ENCODE data around the gene IPPK.

Gene IPPK

GRCh38 chr9:92650839-92651621, 18.9 kb downstream of the IPPK start:
- no peaks in the 10 kb centered on the region for H3K9me2 ChIP-seq (replicated peaks; ENCODE audit: insufficient read depth, low read length)
- H2AFZ ChIP-seq (ENCODE audit: low read length), result no peak overlapping the region
- no peaks in the 10 kb centered on the region for H4K20me1 ChIP-seq (ENCODE audit: insufficient read depth, low read length)
- no peaks in the 10 kb centered on the region for H3K36me3 ChIP-seq (replicated peaks; ENCODE audit: insufficient read depth, low read length)
- no peak overlapping the region for H3K9ac ChIP-seq (ENCODE audit: low read length)
- TF ChIP-seq EZH2 (optimal IDR thresholded peaks at IDR 0.05; ENCODE audit: low read depth, low read length) (no peak), EZH2phosphoT487 (IDR thresholded peaks at IDR 0.05; ENCODE audit: low read length) (no peak), CTCF (IDR thresholded peaks at IDR 0.05; ENCODE audit: low read length) (no peak)
- H3K27ac ChIP-seq (ENCODE audit: low read length), result no peak overlapping the region
- no peaks in the 10 kb centered on the region for H3K9me3 ChIP-seq (replicated peaks; ENCODE audit: insufficient read depth, low read length)
- no peak for DNase-seq
- peaks cover 20% of the 10 kb centered on the region; the same call in 1 of the 2 replicates for H3K79me2 ChIP-seq (ENCODE audit: low read length)
- no peaks in the 10 kb centered on the region for H3K27me3 ChIP-seq (replicated peaks; ENCODE audit: insufficient read depth, low read length)
- H3K4me1 ChIP-seq (ENCODE audit: low read length), result no peaks in the 10 kb centered on the region
- no peaks in the 10 kb centered on the region for H3F3A ChIP-seq (ENCODE audit: insufficient read depth, low read length)
- H3K4me2 ChIP-seq (ENCODE audit: low read depth, low read length), result no peak overlapping the region
- no peak overlapping the region for H3K4me3 ChIP-seq (ENCODE audit: low read length)

GRCh38 chr9:92650296-92650695, 19.6 kb downstream of the IPPK start:
- Histone ChIP-seq H3K27me3 (replicated peaks; ENCODE audit: insufficient read depth, low read length) (no peaks in the 10 kb centered on the region), H3K79me2 (ENCODE audit: low read length) (peaks cover 14% of the 10 kb centered on the region; the same call in 1 of the 2 replicates), H3K4me3 (ENCODE audit: low read length) (no peak overlapping the region), H3K9ac (ENCODE audit: low read length) (no peak overlapping the region), H3K4me1 (ENCODE audit: low read length) (no peaks in the 10 kb centered on the region), H3K9me2 (replicated peaks; ENCODE audit: insufficient read depth, low read length) (no peaks in the 10 kb centered on the region), H3K9me3 (replicated peaks; ENCODE audit: insufficient read depth, low read length) (no peaks in the 10 kb centered on the region), H4K20me1 (ENCODE audit: insufficient read depth, low read length) (no peaks in the 10 kb centered on the region), H3F3A (ENCODE audit: insufficient read depth, low read length) (no peaks in the 10 kb centered on the region), H2AFZ (ENCODE audit: low read length) (no peak overlapping the region), H3K36me3 (replicated peaks; ENCODE audit: insufficient read depth, low read length) (no peaks in the 10 kb centered on the region), H3K4me2 (ENCODE audit: low read depth, low read length) (no peak overlapping the region), H3K27ac (ENCODE audit: low read length) (no peak overlapping the region)
- no peak for TF ChIP-seq CTCF (IDR thresholded peaks at IDR 0.05; ENCODE audit: low read length)
- TF ChIP-seq EZH2phosphoT487 (IDR thresholded peaks at IDR 0.05; ENCODE audit: low read length), result no peak
- TF ChIP-seq EZH2 (optimal IDR thresholded peaks at IDR 0.05; ENCODE audit: low read depth, low read length), result no peak
- DNase-seq, result no peak

GRCh38 chr9:92649007-92649406, 20.9 kb downstream of the IPPK start:
- Histone ChIP-seq H3K27ac (ENCODE audit: low read length) (no peak overlapping the region), H2AFZ (ENCODE audit: low read length) (no peak overlapping the region), H3K79me2 (ENCODE audit: low read length) (peaks cover 6% of the 10 kb centered on the region; the same call in 1 of the 2 replicates), H3F3A (ENCODE audit: insufficient read depth, low read length) (no peaks in the 10 kb centered on the region), H3K9me3 (replicated peaks; ENCODE audit: insufficient read depth, low read length) (no peaks in the 10 kb centered on the region), H3K4me3 (ENCODE audit: low read length) (no peak overlapping the region), H4K20me1 (ENCODE audit: insufficient read depth, low read length) (no peaks in the 10 kb centered on the region), H3K4me2 (ENCODE audit: low read depth, low read length) (no peak overlapping the region), H3K9ac (ENCODE audit: low read length) (no peak overlapping the region), H3K36me3 (replicated peaks; ENCODE audit: insufficient read depth, low read length) (no peaks in the 10 kb centered on the region; the same call in 1 of the 2 replicates), H3K9me2 (replicated peaks; ENCODE audit: insufficient read depth, low read length) (no peaks in the 10 kb centered on the region), H3K27me3 (replicated peaks; ENCODE audit: insufficient read depth, low read length) (no peaks in the 10 kb centered on the region), H3K4me1 (ENCODE audit: low read length) (no peaks in the 10 kb centered on the region)
- TF ChIP-seq CTCF (IDR thresholded peaks at IDR 0.05; ENCODE audit: low read length) (no peak), EZH2phosphoT487 (IDR thresholded peaks at IDR 0.05; ENCODE audit: low read length) (no peak), EZH2 (optimal IDR thresholded peaks at IDR 0.05; ENCODE audit: low read depth, low read length) (no peak)
- DNase-seq, result no peak
